Measurements from ENCODE around the gene C11orf21. TPM values are rescaled to one million over a fixed set of nuclear protein-coding genes. Genes with fewer than 3 reads are reported as not detected.

The C11orf21 gene
- polyA plus RNA-seq, 10 donors = 0.50 to 6.0 (median 2.0) TPM

DNA sequence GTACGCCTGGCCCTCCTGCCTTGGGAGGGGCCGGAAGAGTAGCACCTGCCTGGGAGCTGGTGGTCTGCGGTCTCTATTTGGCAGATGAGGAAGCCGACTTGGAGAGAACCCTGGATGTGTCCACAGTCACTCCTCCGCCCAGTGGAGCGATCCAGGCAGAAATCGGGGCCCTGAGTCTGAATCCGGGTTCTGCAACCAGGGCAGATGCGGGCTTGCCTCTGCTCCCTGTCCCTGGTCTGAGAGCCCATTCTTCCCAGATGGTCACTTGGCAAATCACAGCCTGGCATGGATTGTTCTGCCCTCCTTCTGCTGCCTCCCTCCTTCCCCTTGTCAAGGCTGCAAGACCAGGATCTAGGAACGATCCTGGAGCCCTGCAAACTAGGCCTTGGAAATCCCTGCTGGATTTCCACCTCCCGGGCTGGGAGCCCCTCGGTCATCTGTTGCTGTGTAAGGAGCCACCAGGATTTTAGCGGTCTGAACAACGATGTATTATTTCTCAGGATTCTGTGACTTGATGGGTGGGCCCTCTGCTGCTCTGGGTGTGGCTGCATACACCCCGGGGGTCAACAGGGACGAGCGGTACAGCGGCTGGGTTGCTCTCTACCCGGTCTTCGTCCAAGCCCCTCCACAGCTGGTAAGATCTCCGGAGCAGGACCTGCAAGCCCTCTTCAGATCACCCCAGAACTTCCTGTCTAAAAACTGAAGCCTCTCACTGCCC lies 29.3 kb downstream of the C11orf21 start:
- DNase-seq = no peak

DNA sequence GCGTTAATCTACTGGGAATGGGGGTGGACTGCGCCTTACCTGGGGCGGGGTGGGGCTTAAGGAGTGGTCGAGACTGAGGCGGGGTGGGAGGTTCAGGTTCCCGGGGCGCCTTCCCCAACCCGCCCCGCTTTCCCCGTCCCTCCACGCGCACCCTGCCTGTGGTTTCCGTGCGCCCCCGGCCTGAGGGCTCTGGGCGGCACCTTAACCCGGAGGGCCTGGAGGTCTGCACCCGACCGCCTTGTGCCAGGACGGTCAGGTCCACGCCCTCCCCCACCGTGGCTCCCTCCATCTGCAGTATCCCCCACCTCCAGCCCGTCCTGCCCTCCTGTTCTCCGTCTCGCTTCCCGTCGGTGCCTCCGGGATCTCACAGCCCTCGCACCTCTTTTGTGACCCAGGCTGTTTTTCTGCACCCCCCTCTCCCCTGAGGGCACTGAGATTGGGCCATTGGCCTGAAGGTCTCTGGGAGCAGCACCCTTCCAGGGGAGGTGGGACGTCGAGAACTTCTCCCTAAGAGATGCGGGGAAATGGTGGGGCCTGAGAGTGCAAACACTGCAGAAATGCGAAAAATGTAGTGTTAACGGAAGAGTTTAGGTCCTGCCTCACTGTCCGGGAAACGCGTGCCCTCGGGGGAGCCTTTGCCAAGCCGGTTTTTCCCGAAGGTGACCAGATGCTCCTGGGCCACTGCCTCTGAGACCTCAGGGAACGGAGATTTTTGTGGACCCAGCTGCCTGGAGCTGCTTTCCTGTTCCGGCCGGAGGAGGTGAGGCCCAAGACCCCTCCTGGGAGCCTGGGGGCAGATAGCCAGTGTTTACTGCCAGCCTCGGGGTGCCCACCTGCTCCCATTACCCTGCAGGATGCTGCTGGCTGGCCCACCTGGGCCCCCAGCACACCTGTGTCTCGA lies 30.1 kb downstream of the C11orf21 start:
- no peak for DNase-seq

DNA sequence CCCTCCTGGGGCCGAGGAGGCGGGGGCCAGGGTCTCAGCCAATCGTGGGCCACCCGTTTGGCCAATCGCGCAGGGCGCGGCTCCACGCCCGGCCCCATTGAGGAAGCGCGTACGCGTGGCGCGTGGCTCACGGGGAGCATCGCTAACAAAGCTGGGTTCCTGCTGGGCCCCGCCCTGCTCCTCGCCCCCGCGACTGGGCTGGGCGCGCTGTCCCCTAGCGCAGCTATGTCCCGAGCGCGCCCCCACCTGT lies 30.7 kb downstream of the C11orf21 start:
- peak in 1 of 3 donors; percentile 48 for DNase-seq

DNA sequence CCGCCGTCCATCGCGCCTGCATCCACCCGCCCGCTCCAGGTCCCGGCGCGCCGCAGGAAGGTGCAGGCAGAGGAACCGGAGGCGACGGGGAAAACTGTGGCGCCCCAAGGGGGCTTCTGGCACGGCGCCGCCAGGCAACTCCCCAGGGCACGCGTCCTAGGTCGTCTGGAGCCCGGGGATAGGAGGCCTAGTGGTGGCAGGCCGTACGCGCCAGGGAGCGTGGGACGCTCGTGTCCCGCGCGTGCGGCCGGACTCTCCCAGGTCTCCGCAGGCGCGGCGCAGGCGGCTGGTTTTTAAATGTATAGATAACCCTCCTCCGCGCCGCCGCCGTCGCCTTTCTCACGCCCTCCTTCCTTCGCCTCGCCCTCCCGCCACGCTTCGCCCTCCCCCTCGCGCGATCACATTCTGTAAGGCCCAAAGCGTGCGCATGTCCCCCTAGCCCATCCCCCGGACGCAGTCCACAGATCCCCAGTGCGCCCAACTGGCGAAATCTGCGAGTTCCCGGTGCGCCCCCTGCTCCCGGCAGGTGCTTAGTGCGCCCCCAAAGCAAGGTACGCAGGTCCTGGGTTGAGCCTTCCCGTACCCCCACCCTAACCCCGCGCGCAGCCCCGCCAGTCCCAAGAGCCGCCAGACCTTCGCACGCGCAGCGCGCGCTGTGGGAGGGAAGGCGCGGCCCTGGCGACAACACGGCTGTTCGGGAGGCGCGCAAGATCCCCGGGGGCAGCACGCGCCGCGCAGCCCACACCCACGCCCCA lies 31.2 kb downstream of the C11orf21 start, which contains the start of gene ASCL2:
Gene ASCL2 (minus strand): TSS at position 267 of the 755 bp plus-strand sequence. CDS start 256 bp downstream, at position 11.
- DNase-seq = peak in 1 of 3 donors; percentile 54

DNA sequence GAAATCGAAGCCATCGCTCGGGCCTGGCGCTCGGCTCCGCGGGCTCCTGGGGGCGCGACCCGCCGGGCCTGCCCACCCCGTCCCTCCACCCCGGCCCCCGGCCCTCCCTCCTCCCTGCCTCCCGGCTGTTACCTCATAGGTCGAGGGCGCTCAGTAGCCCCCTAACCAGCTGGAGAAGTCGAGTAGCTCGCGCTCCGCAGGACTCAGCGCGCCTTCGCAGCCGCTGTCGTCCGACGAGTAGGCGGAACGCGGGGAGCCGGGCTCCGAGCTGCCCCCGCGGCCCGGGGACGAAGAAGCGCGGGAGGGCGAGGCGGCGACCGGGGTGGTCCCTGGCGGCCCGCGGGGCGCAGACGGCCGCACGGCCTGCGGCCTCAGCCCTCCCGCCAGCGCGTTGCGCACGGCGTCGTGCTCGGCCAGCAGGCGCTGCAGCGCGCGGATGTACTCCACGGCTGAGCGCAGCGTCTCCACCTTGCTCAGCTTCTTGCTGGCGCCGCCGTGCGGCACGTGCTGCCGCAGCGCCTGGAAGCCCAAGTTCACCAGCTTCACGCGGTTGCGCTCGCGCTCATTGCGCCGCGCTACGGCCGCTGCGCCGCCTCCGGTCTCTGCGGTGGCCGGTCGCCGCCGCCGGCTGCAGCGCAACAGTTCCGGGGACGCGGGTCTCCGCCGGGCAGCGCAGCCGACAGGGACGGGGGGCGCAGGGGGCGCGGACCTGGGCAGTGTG lies 32.0 kb downstream of the C11orf21 start:
- peak; percentile 31 to 86 (median 73) for DNase-seq

DNA sequence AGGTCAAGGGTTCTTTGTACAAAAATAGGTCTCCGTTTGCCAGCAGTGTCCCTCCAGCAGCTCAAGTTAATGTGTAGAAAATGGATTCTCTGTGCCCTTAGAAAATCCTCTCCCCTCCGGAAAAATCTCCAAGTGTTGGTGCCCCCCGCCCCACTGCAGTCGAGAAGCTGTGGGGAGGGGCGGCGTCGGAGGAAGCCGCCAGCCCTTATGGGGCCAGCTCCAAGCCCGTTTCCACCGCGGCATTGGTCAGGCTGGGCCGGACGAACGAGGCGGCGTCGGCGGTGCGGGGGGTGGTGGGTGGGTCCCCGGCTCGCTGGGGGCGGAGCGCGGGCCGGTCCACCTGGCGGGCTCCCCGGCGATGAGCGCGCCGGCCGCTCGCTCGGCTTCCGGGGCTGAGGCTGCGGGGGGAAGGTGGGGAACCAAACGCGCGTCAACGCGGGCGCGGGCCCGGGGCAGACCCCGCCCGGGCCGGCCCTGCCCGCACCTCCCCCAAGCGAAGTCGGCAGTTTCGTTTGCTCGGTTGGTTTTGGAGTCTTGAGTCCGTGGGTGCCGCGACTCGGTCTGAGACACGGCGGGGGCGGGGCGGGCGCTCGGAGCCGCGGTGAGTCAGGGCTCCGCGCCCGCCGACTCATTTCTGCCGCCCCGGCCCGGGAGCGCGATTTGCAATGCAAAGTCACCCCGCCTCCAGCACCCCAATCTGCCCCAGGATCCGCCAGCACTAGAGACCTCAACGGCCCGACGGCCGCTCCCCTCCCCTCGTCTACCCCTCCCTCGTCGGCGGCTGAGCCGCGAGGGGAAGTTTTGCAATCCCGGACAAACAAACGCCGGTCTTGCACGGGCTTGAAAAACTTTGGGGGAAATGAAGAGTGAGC lies 32.8 kb downstream of the C11orf21 start:
- peak in 1 of 3 donors; percentile 58 for DNase-seq

- no peak for DNase-seq
Measured at GRCh38 chr11:2267851-2268728, 33.6 kb downstream of the C11orf21 start.

GRCh38 chr11:2267306-2267850 lies 34.3 kb downstream of the C11orf21 start:
- DNase-seq = no peak

GRCh38 chr11:2266586-2267305 lies 35.0 kb downstream of the C11orf21 start:
- DNase-seq = no peak

DNA sequence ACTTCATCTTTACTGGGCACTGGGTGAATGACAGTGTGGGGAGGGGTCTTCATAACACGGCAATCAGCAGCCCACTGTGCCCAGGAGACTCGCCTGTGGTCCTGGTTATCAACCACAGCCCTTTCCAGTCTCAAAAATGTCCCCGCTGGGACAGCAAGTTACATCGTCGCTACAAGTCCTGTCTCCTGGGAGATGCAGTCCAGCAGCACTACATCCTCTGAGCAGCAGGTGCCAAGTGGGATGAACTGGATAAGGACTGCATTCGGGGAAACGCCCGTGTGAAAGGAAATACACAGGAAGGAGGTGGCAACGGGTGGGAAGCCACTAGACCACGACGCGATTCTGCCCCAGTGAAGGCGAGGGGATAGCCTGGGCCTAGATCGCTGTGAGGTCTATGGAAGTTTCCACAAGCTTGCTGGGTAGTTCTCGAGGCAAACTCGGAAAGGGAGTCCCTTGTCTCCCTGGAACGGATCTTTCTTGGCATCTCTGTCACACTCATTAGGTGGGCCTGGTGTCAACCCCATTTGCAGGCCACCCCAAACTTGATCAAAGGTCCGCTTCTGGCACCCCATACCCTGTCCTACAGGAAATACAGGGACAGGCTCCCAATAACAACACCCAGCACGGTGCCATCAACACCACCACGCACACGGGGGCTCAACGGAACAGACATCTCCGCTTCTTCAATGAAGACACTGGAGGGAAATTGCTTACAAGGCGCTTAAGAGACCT lies 35.7 kb downstream of the C11orf21 start:
- DNase-seq = no peak

DNA sequence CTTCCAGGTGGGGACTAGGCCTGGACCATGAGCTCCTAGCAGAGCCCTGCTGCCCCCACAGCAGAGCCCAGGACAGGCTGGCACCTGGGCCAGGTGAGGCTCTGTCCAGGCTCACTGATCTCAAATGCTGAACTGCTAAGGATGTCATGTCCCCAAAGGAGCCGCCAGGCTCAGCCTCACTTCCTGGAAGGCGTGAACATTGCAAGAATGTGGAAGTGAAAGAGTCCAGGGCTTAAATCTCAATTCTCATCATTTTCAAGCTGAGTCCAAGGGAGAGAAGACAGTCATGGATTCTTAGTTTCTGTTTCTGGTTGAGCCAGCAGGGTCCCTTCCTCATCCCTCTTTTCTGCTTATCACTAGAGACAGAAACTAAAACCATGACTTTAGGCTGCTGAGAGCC lies 36.3 kb downstream of the C11orf21 start:
- DNase-seq = no peak

DNA sequence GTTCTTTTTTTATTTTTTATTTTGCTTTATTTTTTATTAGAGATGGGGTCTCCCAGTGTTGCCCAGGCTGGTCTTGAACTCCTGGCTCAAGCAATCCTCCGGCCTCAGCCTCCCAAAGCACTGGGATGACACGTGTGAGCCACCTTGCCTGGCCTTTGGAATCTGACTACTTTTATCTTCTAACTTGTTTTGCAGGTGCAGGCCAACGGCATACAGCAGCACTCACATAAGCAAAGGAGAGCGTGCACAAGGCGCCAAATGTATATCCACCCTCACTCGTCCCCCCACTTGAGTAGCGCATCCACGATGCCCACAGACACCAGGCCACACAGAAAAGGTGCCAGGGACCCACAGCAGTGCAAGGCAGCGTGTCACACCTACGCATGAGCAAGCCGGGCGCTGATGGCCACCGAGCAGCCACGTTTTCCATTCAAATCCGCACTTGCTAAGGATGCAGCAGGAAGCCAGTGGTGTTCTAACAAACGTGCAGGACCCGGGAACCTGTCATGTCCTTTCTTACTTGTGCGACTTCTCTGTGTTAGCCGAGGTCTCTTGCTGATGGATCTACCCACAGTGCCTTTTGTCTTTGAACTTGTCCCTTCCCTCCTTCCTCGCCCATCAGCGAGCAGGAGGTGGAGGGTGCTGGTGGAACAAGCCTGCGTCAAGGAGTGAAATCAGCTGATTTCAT lies 37.2 kb downstream of the C11orf21 start:
- no peak for DNase-seq

DNA sequence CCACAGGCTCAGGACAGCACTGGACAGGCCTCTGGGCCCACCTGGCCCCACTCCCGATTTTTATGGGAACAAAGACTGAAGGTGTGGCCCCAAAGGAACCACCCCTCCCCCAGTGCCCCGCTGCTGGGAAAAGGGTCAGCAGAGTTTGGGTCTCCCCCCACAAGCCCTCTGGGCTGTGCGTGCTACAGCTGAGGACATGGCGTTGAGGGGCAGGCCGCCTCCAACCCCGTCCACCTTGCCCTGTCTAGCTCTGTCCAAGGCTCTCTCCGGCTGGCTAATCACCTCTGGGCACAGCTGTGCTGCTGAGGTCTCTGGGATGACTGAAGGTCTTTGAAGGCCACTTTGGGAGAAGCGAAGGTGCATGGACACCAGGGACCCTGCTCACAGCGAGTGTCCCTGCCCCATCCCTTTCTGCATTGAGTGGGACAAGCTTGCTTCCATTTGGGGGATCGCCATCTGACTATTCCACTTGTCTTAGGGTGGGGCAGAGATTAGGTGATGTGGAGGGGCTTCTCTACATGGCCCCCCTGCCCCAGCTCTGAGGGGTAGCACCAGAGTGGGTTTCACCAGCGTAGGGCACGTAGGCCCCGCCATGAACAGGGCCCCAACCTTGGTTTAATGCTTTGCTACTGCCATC lies 37.9 kb downstream of the C11orf21 start:
- DNase-seq = no peak

GRCh38 chr11:2263071-2263565 lies 38.6 kb downstream of the C11orf21 start:
- DNase-seq = no peak

- no peak for DNase-seq
Measured at GRCh38 chr11:2262301-2263070, 39.2 kb downstream of the C11orf21 start.

Data from muscle of back (tissue), 11 donors.